Right atrium auricular region (tissue), 2 donors: ENCODE results near the gene ITPR1. TPM values are rescaled to one million over a fixed set of nuclear protein-coding genes. Genes with fewer than 3 reads are reported as not detected.

Experiments used
- DNase-seq: peaks from one replicate; pipeline ENCODE4 v3.0.0-alpha.2; 2019; ENCODE audit warnings: low spot score
- H3K27ac ChIP-seq, 2 donors: fragments of 200-600 bp; sonication (generic); 1 replicate in 1 of 2; 2 replicates in 1 of 2; pipeline ENCODE4 v1.5.1; 2016 to 2019
- H3K27me3 ChIP-seq, 2 donors: fragments of 200-600 bp; sonication (generic); one replicate each; pipeline versions ENCODE4 v1.5.1 to v1.6.0; 2017 to 2019
- H3K36me3 ChIP-seq: fragments of 200-600 bp; sonication (generic); one replicate; pipeline ENCODE4 v1.5.1; 2016
- H3K4me1 ChIP-seq, 2 donors: fragments of 200-600 bp; sonication (generic); one replicate each; pipeline versions ENCODE4 v1.5.1 to v1.6.0; 2017 to 2019
- H3K4me3 ChIP-seq, 2 donors: fragments of 200-600 bp; sonication (generic); 1 replicate in 1 of 2; 2 replicates in 1 of 2; pipeline ENCODE4 v1.5.1; 2017 to 2019; ENCODE audit warnings: mild to moderate bottlenecking in 1 of 2, moderate library complexity in 1 of 2
- H3K9me3 ChIP-seq, 2 donors: fragments of 200-600 bp; sonication (generic); one replicate each; pipeline ENCODE4 v1.5.1; 2019
- CTCF ChIP-seq, 2 donors: fragments of 200-600 bp; sonication (generic); IDR thresholded peaks; one replicate each; pipeline ENCODE4 v1.5.1; 2019; ENCODE audit warnings: antibody characterized with exemption in 2 of 2
- total RNA-seq, 2 donors: library from RNA; depleted of rRNA; stranded (reverse); fragments of >200 nt; gene quantifications; one replicate each; pipeline ENCODE4 v1.1.0, GENCODE V29; 2016

The ITPR1 gene
- total RNA-seq, 2 donors from 2014 or later = 36.7 to 42.5 TPM

- H3K4me3 ChIP-seq = peak within 1 kb of the TSS; percentile 80 to 92
- DNase-seq = peak; percentile 83
- no peaks in the 10 kb centered on the region for H3K36me3 ChIP-seq
- peak within 1 kb of the TSS; percentile 75 to 77 for H3K27ac ChIP-seq
- no peaks in the 10 kb centered on the region for H3K9me3 ChIP-seq
- H3K4me1 ChIP-seq = peaks cover 0 to 15% of the 10 kb centered on the region in 2 donors
- TF ChIP-seq CTCF (IDR thresholded peaks at IDR 0.05) = no peak
- H3K27me3 ChIP-seq = no peaks in the 10 kb centered on the region
These were observed 26.2 kb upstream of the ITPR1 start, which contains the start of gene SUMF1 for GRCh38 chr3:4466741-4467521. Gene SUMF1, minus strand, starts transcription at chr3:4467269. Its CDS starts 24 bp downstream, at chr3:4467245.

GRCh38 chr3:4467522-4467867 lies 25.7 kb upstream of the ITPR1 start:
- H3K9me3 ChIP-seq = no peaks in the 10 kb centered on the region
- no peaks in the 10 kb centered on the region for H3K36me3 ChIP-seq
- DNase-seq = no peak
- H3K27ac ChIP-seq = peak overlapping the region; percentile 75 to 77
- no peaks in the 10 kb centered on the region for H3K27me3 ChIP-seq
- H3K4me1 ChIP-seq = peaks cover 0 to 14% of the 10 kb centered on the region in 2 donors
- TF ChIP-seq CTCF (IDR thresholded peaks at IDR 0.05) = no peak
- H3K4me3 ChIP-seq = peak overlapping the region; percentile 80 to 92

- TF ChIP-seq CTCF (IDR thresholded peaks at IDR 0.05) = no peak
These were observed 21.2 kb upstream of the ITPR1 start for GRCh38 chr3:4471907-4472306.

GRCh38 chr3:4472312-4472711 lies 20.8 kb upstream of the ITPR1 start:
- no peak for DNase-seq

More at GRCh38 chr3:4471907-4472306, 21.2 kb upstream of the ITPR1 start:
- DNase-seq = no peak
- Histone ChIP-seq H3K4me3 (no peak overlapping the region), H3K27me3 (no peaks in the 10 kb centered on the region), H3K9me3 (no peaks in the 10 kb centered on the region), H3K36me3 (no peaks in the 10 kb centered on the region), H3K4me1 (peaks cover 0 to 13% of the 10 kb centered on the region in 2 donors), H3K27ac (no peak overlapping the region)

GRCh38 chr3:4472766-4473165 lies 20.4 kb upstream of the ITPR1 start:
- DNase-seq = no peak
- Histone ChIP-seq H3K4me1 (peaks cover 0 to 9% of the 10 kb centered on the region in 2 donors), H3K36me3 (no peaks in the 10 kb centered on the region), H3K9me3 (no peaks in the 10 kb centered on the region), H3K27ac (no peak overlapping the region), H3K4me3 (no peak overlapping the region), H3K27me3 (no peaks in the 10 kb centered on the region)
- TF ChIP-seq CTCF (IDR thresholded peaks at IDR 0.05) = no peak

More at GRCh38 chr3:4472312-4472711, 20.8 kb upstream of the ITPR1 start:
- TF ChIP-seq CTCF (IDR thresholded peaks at IDR 0.05) = no peak
- no peaks in the 10 kb centered on the region for H3K27me3 ChIP-seq
- H3K36me3 ChIP-seq = no peaks in the 10 kb centered on the region
- no peak overlapping the region for H3K27ac ChIP-seq
- H3K9me3 ChIP-seq = no peaks in the 10 kb centered on the region
- H3K4me1 ChIP-seq = peaks cover 0 to 13% of the 10 kb centered on the region in 2 donors
- H3K4me3 ChIP-seq = no peak overlapping the region
